Endothelial cell of umbilical vein (primary cell): ENCODE data around the gene ADGRE1.

Source experiments
- CTCF ChIP-seq, 2 donors: IDR thresholded peaks; 1 replicate in 1 of 2; 2 replicates in 1 of 2; pipeline ENCODE4 v1.5.1; 2011; ENCODE audit warnings: low read length in 2 of 2, mild to moderate bottlenecking in 2 of 2, moderate library complexity in 2 of 2, control low read depth in 1 of 2, inconsistent platforms in 1 of 2, low read depth in 1 of 2; ENCODE audit not compliant: insufficient read depth in 1 of 2; ENCODE audit errors: extremely low read depth in 1 of 2
- FOS ChIP-seq: IDR thresholded peaks from 2 replicates; pipeline ENCODE4 v1.6.1; 2011; ENCODE audit warnings: mild to moderate bottlenecking, low read length, moderate library complexity, borderline replicate concordance; ENCODE audit not compliant: insufficient read depth
- GATA2 ChIP-seq: IDR thresholded peaks from 2 replicates; pipeline ENCODE4 v1.7.0; 2011; ENCODE audit warnings: low read depth, mild to moderate bottlenecking, moderate library complexity, mixed read lengths, low read length; ENCODE audit not compliant: insufficient read length, insufficient read depth
- POLR2A ChIP-seq: IDR thresholded peaks from 2 replicates; pipeline ENCODE4 v1.6.1; 2012; ENCODE audit warnings: low read depth, mild to moderate bottlenecking, control low read depth, low read length

- TF ChIP-seq CTCF (IDR thresholded peaks at IDR 0.05; ENCODE audit: extremely low read depth in 1 of 2, insufficient read depth in 1 of 2, low read depth in 1 of 2, low read length in 2 of 2) (no peak), GATA2 (no peak), POLR2A (no peak), FOS (no peak)
Observed at GRCh38 chr19:6952956-6953355, 65.6 kb downstream of the ADGRE1 start.
